SH-SY5Y (cell line): ENCODE results near the gene ZFPM1.

Source experiments
- GATA2 ChIP-seq: IDR thresholded peaks from 2 replicates; pipeline ENCODE4 v1.6.1; 2011; ENCODE audit warnings: mild to moderate bottlenecking, low read depth, low read length
- GATA3 ChIP-seq: IDR thresholded peaks from 2 replicates; pipeline ENCODE4 v1.6.1; 2011; ENCODE audit warnings: low read depth, mild to moderate bottlenecking, low read length, moderate library complexity

Gene ZFPM1

DNA sequence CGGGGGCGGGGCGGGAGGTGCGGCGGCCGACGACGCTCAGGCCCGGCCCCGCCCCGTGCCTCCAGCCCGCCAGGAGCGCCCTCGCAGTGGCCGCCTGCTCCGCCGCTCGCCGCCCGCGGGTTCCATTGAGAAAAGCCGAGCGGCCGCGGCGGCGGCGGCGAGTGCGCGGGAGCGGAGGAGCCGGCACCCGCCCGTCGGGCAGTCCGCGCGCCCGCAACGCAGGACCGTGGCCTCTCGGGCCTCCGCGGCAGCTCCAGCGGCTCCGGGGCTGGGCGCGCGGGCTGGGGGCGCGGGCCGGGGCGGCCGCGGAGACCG, at the start of gene ZFPM1:
Gene ZFPM1 (plus strand): TSS at position 64 of the 315 bp plus-strand sequence. CDS start 359 bp downstream, outside the sequence.
- no peak for TF ChIP-seq GATA3
- no peak for TF ChIP-seq GATA2

DNA sequence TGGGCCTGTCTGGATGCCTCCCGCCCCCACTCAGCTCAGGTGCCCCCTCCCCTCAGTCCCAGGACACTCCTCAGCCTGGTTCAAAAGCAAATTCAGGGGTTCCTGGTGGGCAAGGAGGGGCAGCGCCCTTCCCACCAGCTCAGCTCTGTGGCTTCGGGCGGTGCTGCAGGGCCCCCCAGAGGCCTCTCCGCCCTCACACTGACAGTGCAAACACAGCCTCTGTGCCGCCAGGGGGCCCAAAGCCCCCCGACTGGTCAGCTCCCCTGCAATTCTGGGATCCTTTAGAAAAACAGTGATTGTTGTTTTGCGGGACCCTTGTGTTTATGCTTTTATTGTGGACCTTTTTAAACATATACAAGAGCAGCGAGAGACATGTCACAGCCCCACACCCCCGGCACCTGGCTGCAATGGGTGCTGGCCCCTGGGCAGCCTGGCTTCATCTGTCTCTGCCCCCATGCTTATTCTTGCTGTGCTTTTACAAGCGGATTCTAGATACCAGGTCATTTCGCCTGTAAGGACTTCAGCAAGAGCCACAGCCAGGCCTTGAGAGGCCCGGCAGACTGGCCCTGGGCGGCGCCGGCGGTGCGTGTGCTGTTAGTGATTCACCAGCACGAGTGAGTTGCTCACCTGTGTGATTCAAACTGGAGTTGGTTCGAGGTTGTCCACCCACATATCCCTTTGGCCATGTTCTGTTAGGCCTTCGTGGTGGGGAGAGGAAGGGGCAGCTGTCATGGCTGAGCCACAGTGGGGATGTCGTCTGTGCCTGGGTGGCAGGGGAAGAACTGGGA, 49.1 kb upstream of the ZFPM1 start:
- TF ChIP-seq GATA3, result no peak
- no peak for TF ChIP-seq GATA2

DNA sequence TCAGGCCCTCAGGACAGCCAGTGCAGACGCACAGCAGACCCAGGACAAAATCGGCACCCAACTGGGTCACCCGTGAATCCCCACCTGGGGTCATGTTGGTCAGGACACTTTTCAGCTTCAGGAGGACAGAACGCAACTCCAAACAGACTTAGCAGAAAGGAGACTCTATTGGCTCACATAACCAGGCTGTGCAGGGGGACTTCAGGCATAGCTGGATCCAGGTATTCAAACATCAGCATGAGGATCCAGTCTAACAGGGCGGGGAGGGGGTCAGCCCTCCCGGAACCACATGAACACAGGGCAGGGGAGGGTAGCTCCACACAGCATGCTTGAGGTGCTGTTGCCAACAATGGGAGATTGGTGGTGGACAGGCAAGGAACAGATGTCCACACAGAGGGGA, 48.3 kb upstream of the ZFPM1 start:
- TF ChIP-seq GATA3 (no peak), GATA2 (no peak)

DNA sequence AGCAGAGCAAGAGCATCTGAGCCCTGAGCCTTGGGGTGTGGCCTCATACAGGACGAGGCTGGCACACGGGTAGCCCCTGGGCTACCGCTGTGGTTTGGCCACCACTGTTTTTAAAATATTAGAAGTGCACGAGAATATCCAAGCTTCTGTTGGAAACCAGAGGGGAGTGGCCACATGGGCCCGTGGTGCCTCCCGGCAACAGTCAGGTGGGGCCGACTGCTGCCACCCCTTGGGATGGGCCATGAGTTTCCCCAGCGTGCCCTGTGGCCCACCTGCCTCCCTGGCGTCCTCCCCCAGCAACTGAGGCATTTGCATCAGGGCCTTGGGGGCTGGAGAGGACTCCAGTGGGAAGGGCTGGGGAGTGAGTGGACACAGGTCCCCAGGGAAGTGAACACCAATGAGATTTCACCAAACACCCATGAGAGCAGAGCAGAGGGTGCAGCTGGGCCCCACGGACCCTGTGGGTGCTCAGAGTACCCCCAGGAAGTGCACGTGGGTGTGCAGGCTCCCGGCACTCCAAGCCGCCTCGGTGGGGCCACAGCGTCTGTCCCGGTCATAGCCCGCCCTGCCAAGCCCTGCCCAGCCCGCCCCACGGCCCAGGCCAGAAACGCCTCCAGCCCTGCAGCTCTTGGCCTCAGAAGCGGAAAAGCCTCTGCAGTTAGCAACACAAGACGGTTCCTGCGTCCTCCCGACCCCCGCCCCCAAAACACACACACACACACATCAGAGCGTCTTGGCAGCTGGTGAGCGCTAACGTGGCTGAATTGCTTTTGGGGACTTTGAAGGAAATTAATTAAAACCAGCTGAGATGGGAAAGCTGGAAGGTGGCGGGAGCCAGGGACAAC, 47.6 kb upstream of the ZFPM1 start:
- TF ChIP-seq GATA2 (no peak), GATA3 (no peak)

DNA sequence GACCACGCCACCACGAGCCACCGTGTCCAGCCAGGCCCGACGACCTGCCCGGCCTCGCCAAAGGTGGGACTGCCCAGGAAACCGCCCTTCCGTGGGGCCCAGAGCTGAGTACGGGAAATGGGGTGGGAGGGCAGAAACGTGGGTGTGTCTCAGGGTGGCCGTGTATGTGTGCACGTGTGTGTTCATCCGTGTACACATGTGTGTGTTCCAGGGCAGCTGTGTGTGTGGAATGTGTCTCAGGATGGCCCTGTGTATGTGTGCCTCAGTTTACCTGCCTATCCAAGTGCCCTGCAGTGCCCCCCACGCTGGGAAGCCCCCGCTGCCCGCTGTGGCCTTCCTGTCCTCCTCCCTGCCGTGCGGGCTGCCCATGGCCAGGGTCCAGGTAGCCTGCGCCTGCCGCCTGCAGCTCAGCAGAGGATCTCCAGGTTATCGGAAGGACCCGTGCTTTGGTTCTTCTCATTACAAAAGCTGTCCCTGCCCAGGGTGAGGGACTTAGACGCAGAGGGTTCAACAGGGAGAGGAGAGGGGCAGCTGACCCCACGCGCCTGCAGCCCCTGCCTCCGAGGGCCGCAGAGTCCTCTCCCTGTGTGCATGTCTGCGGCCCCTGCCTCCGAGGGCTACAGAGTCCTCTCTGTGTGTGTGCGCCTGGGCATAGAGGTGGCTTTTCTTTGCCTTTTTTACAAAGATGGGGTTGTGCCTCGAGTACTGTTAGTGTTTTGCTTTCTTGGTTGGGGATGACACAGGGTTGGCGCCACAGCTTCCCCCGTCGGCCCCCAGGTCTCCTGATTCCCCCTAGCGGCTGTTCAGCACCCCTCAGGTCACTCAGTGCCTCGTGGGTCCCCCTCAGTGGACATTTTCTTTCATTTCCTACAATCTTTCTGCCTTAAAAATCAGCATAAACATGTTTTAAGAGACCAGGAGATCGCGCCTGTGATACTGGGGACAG, 46.7 kb upstream of the ZFPM1 start:
- TF ChIP-seq GATA3 (no peak), GATA2 (no peak)

DNA sequence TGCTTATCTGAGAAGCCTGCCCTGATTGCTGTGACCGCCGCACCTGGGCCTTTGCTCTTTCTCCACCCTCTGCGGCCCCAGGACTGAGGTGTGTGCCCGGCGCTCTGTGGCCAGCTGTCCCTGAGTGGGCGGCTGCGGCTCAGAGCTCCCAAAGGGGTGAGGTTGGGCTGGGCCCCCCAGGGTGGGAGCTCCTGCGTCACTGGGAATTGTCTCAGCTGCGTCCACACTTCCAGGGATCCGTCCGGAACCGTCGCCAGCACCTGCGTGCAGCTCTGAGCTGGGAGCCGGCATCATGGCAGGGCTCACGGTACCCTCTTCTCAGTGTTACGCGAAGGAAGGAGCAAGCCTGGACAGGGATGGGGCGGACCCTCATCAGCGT, 46.0 kb upstream of the ZFPM1 start:
- TF ChIP-seq GATA2 (peak; percentile 82), GATA3 (no peak)

DNA sequence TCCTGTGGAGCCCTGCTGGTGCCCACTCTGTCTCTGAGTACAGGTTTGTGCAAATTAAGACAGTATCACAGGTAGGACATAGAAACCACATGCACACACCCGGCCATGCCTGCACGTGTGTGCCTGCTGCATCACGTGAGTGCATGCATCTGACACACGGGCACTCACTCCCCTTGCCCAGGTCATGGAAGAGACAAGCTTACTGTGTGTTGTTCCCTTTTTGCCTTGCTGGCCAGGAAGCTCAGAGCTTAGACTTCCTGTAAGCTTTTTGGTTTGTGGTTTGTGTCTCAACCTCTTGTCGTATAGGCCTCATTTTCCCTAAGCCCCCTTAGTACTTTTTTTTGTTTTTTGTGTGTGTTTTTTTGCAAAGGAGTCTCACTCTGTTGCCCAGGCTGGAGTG, 45.3 kb upstream of the ZFPM1 start:
- TF ChIP-seq GATA2 (no peak), GATA3 (no peak)

DNA sequence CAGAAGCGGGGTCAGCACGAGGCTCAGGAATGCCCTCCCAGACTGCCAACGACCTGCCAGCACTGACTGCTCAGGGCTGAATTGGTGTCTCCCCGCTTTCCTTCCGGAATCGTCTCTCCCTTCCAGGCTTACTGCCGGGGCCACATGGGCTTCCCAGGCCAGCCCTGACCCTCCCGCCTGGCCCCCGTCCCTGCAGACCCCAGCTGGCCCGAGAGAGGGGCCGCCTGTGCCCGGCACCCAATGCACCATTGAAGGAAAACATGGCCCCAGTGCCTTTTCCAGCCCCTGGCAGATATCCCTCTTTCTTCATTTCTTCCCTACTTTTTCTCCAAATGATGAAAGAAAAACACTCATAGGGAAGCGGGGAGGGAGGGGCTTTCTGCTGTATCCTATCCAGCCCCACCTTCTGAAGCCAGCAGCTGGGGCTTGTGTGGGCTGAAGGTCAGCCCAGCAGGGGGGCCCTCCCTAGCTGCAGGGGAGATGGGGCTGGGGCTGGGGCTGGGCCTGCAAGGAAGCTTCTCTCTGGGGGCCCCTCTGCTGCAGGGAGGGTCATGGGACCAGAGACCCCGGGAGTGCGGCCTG, 44.4 kb upstream of the ZFPM1 start:
- TF ChIP-seq GATA2, result no peak
- no peak for TF ChIP-seq GATA3

DNA sequence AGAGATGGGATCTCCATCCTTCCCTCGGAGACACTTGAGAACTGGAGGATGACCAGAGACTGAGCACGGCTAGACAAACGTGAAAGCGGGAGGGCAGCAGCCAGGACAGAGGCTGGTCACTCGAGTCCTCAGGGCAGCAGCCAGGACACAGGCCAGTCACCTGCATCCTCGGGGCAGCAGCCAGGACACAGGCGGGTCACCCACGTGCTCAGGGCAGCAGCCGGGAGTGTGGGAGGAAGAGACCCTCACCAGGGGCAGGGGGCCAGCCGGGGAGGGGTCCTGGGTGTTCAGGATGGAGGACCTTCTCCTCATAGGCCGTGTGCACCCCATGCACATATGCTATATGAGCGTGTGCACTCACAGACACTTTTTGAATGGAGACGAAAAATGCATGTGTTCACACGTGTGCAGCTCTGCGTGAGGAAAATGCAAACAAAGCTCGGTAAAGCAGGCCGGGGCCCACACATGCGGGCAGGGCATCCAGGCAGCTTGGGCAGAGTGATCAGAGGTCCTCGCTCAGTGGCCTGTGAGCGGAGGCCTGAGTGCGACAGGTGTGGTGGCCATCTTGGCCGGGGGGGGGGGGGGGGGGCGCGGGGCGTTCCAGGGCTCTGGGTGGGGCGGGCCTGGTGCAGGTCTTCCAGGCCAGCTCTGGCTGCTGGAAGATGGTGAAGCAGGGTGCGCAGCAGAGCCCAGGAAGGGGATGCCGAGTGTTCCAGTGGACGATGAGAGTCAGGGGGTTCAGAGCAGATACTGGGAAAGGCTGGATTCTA, 43.6 kb upstream of the ZFPM1 start:
- no peak for TF ChIP-seq GATA3
- no peak for TF ChIP-seq GATA2

DNA sequence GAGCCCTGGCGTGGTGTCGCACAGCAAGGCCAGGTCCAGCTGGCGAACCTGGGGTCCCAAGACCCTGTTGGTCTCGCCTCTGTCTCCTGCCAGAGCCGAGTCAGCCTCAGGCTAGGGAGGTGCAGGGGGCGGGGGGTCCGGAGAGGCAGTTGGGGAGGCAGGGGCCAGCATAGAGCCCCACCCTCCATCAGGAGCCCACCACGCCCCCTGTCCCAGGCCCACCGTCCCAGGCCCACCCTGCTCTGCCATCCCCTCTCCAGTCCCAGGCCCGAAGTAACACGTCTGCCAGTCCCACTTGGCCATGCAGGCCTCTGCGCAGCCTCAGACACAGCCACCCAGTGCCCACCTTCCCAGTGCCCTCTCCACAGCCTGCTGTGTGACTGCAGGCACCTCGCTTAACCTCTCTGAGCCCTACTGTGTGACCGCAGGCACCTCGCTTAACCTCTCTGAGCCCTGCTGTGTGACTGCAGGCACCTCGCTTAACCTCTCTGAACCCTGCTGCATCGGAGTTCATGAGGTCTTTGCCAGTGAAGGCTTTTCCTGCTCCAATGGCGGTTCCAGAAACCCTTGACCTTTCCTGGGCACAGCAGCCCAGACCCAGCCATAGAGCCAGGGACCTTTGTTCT, 41.0 kb upstream of the ZFPM1 start:
- TF ChIP-seq GATA3 (no peak), GATA2 (no peak)

DNA sequence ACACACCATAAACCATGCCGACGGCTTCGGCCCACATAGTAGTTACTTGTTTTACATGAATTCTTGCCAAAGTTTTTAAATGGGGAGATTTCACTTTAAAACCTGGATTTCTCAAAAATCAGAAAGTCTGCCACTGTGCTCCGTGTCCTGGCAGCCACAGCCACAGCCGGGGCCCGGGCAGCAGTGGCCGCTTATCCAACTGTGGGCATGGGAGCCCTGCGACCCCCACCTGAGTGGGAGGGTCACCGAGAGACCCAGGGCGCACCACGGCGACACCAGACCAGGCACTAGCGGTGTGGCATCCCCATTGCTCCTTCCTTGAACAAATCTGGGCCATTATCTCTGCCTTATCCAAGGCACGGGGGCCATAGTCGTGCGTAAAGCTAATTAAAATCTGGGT, 40.3 kb upstream of the ZFPM1 start:
- TF ChIP-seq GATA2 (no peak), GATA3 (no peak)

DNA sequence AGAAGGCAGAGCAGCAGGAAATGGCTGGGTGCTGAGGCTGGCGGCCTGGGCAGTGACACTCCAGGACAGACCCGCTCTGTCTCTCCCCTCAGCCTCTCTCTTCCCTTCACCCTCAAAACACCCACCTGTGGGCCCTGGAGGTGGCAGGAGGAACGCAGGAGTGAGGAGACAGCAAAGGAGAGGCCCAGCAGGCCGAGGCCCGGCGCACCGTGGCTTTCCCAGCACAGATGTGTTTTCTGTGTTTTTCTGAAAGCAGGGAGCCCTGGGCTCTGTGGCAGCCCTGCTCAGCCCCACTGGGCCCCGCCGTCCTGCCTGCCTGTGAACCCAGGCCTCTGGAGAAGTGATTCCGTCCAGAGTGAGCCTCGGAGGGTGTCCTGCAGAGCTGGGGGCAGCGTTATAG, 39.8 kb upstream of the ZFPM1 start:
- TF ChIP-seq GATA2 (no peak), GATA3 (no peak)

DNA sequence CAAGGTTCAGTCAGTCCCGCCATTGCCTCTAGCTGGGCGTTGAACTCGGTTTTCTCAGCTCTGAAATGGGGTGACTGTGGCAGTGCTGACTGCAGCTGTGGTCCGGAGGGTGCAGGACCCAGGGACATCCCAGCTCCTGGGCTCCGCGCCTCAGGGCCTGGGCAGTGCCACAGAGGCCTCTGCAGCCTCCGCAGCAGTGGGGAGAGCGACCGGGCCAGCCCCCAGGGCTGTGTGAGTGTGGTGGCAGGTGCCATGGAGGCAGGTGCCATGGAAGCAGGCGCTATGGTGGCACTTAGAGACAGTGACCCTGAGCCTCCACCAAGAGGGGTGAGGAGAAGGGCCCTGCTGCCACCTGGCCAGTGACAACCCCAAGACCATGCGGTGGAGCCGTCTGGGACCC, 39.4 kb upstream of the ZFPM1 start:
- TF ChIP-seq GATA2 (no peak), GATA3 (no peak)
